ENCODE measurements around the gene RORC.
"Not testable (repeated sequence)": the region's sequence is repeated elsewhere in the genome, so short reads cannot be mapped to it uniquely, and the experiment has no call there.

The RORC gene

GRCh38 chr1:151859891-151860293 lies 28.3 kb upstream of the RORC start:
- TF ChIP-seq MYC (IDR thresholded peaks at IDR 0.05; ENCODE audit: low read depth, low read length) (no peak), MAX (IDR thresholded peaks at IDR 0.05; ENCODE audit: low read depth, low read length) (no peak), CTCF (IDR thresholded peaks at IDR 0.05; ENCODE audit: low read depth, low read length) (no peak), POLR2A (IDR thresholded peaks at IDR 0.05; ENCODE audit: extremely low read depth, insufficient read length) (no peak)
- no peak overlapping the region for H3K4me3 ChIP-seq (ENCODE audit: low read depth, low read length)
- no peak for DNase-seq (ENCODE audit: low read depth)

GRCh38 chr1:151858886-151859665 lies 27.5 kb upstream of the RORC start:
- DNase-seq (ENCODE audit: low read depth): no peak
- TF ChIP-seq MYC (IDR thresholded peaks at IDR 0.05; ENCODE audit: low read depth, low read length): no peak
- no peak for TF ChIP-seq MAX (IDR thresholded peaks at IDR 0.05; ENCODE audit: low read depth, low read length)
- TF ChIP-seq CTCF (IDR thresholded peaks at IDR 0.05; ENCODE audit: low read depth, low read length): no peak
- no peak for TF ChIP-seq POLR2A (IDR thresholded peaks at IDR 0.05; ENCODE audit: extremely low read depth, insufficient read length)
- H3K4me3 ChIP-seq (ENCODE audit: low read depth, low read length): no peak overlapping the region

GRCh38 chr1:151858030-151858746 lies 26.6 kb upstream of the RORC start:
- no peak for DNase-seq (ENCODE audit: low read depth)
- H3K4me3 ChIP-seq (ENCODE audit: low read depth, low read length): no peak overlapping the region
- TF ChIP-seq MYC (IDR thresholded peaks at IDR 0.05; ENCODE audit: low read depth, low read length) (no peak), CTCF (IDR thresholded peaks at IDR 0.05; ENCODE audit: low read depth, low read length) (no peak), POLR2A (IDR thresholded peaks at IDR 0.05; ENCODE audit: extremely low read depth, insufficient read length) (no peak)

GRCh38 chr1:151855933-151856332 lies 24.3 kb upstream of the RORC start:
- DNase-seq (ENCODE audit: low read depth): no peak
- TF ChIP-seq MAX (IDR thresholded peaks at IDR 0.05; ENCODE audit: low read depth, low read length) (no peak), POLR2A (IDR thresholded peaks at IDR 0.05; ENCODE audit: extremely low read depth, insufficient read length) (no peak), CTCF (IDR thresholded peaks at IDR 0.05; ENCODE audit: low read depth, low read length) (no peak), MYC (IDR thresholded peaks at IDR 0.05; ENCODE audit: low read depth, low read length) (no peak)
- H3K4me3 ChIP-seq (ENCODE audit: low read depth, low read length): no peak overlapping the region

GRCh38 chr1:151855516-151855915 lies 23.9 kb upstream of the RORC start:
- H3K4me3 ChIP-seq (ENCODE audit: low read depth, low read length); DNase-seq (ENCODE audit: low read depth): not testable (repeated sequence)

GRCh38 chr1:151854658-151855057 lies 23.1 kb upstream of the RORC start:
- DNase-seq (ENCODE audit: low read depth): no peak
- H3K4me3 ChIP-seq (ENCODE audit: low read depth, low read length): no peak overlapping the region
- no peak for TF ChIP-seq MAX (IDR thresholded peaks at IDR 0.05; ENCODE audit: low read depth, low read length)
- no peak for TF ChIP-seq POLR2A (IDR thresholded peaks at IDR 0.05; ENCODE audit: extremely low read depth, insufficient read length)
- TF ChIP-seq CTCF (IDR thresholded peaks at IDR 0.05; ENCODE audit: low read depth, low read length): no peak
- TF ChIP-seq MYC (IDR thresholded peaks at IDR 0.05; ENCODE audit: low read depth, low read length): no peak
